Measurements from ENCODE around the gene SLC17A5.
"Not testable (repeated sequence)": the region's sequence is repeated elsewhere in the genome, so short reads cannot be mapped to it uniquely, and the experiment has no call there.

Gene SLC17A5

DNA sequence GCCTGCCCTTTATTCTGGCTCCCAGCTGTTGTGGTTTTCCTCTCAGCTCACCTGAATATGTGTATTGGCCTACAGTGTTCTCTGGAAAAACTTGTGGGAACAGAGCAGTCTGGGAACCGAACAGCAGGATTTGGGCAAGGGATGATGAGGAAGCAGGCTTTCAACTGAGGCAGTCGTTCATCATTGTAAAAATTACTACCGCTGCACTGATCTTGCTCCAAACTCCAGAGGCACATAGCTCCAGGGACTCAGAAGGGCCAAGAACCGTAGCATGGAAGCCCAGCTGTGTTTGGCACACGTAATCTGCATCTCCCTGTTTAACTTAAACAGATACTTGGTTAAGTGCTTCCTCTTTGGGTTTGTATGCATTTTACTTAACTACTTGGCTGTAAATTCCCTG, 84.7 kb downstream of the SLC17A5 start:
- intact Hi-C loops (cut with DNase I; ENCODE audit: low total_unique reads), result no loop called here
- Histone ChIP-seq H3K27me3 (no peaks in the 10 kb centered on the region), H3K4me1 (no peaks in the 10 kb centered on the region), H3K36me3 (no peaks in the 10 kb centered on the region), H3K27ac (no peak overlapping the region), H3K9me3 (no peaks in the 10 kb centered on the region), H3K4me3 (no peak overlapping the region)
- DNase-seq, result no peak
- TF ChIP-seq, protein P1, sequence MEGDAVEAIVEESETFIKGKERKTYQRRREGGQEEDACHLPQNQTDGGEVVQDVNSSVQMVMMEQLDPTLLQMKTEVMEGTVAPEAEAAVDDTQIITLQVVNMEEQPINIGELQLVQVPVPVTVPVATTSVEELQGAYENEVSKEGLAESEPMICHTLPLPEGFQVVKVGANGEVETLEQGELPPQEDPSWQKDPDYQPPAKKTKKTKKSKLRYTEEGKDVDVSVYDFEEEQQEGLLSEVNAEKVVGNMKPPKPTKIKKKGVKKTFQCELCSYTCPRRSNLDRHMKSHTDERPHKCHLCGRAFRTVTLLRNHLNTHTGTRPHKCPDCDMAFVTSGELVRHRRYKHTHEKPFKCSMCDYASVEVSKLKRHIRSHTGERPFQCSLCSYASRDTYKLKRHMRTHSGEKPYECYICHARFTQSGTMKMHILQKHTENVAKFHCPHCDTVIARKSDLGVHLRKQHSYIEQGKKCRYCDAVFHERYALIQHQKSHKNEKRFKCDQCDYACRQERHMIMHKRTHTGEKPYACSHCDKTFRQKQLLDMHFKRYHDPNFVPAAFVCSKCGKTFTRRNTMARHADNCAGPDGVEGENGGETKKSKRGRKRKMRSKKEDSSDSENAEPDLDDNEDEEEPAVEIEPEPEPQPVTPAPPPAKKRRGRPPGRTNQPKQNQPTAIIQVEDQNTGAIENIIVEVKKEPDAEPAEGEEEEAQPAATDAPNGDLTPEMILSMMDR (IDR thresholded peaks at IDR 0.05), result no peak

DNA sequence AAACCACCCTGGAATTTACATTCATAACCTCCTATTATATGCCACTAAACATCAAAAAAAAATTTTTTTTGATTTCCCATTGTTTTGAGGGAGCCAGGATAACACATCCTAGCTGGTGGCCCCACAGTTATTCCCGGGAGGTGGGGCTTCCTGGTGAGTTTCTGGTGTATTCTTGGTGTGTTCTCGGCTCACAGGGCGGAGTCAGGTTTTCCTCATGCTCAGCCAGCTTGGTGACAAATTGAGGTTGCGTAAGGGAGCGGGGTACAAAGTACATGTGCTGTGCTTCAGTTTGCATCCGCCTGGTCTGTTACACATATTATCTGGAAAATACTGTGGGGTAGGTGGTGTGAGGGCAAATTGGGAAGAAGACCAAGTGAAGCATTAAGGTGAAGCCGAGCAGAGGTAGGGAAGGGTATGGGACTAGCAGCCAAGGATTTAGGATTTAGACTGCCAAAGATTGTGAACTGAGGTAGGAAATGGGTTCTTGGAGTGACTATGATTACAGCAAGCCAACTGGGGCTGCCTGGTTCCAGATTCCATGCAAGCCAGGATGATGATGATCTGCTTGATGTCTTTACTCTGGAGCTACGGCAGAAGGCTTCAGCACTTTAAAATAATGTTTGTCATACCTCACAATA, 86.7 kb downstream of the SLC17A5 start:
- H3K9me3 ChIP-seq, result no peaks in the 10 kb centered on the region
- H3K27ac ChIP-seq, result no peak overlapping the region
- H3K4me1 ChIP-seq, result no peaks in the 10 kb centered on the region
- DNase-seq, result peak; percentile 83 to 85
- intact Hi-C loops (cut with DNase I; ENCODE audit: low total_unique reads), result no loop called here
- H3K27me3 ChIP-seq, result no peaks in the 10 kb centered on the region
- TF ChIP-seq, protein P1 (IDR thresholded peaks at IDR 0.05), result no peak
- H3K4me3 ChIP-seq, result no peak overlapping the region
- no peaks in the 10 kb centered on the region for H3K36me3 ChIP-seq

DNA sequence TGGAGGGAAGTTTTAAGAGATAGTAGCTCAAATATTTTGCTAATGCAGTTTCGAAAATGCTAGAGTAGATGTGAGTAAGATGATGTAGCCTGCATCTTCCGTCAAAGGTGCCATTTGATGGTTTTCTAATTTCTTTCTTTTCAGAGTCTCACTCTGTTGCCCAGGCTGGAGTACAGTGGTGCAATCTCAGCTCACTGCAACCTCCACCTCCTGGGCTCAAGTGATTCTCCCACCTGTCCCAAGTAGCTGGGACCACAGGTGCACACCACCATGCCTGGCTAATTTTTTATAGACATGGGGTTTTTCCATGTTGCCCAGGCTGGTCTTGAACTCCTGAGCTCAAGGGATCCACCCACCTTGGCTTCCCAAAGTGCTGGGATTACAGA, 87.3 kb downstream of the SLC17A5 start:
- H3K9me3 ChIP-seq; H3K36me3 ChIP-seq; H3K27ac ChIP-seq; DNase-seq; H3K4me1 ChIP-seq; H3K27me3 ChIP-seq; intact Hi-C loops (cut with DNase I; ENCODE audit: low total_unique reads); H3K4me3 ChIP-seq: not testable (repeated sequence)

DNA sequence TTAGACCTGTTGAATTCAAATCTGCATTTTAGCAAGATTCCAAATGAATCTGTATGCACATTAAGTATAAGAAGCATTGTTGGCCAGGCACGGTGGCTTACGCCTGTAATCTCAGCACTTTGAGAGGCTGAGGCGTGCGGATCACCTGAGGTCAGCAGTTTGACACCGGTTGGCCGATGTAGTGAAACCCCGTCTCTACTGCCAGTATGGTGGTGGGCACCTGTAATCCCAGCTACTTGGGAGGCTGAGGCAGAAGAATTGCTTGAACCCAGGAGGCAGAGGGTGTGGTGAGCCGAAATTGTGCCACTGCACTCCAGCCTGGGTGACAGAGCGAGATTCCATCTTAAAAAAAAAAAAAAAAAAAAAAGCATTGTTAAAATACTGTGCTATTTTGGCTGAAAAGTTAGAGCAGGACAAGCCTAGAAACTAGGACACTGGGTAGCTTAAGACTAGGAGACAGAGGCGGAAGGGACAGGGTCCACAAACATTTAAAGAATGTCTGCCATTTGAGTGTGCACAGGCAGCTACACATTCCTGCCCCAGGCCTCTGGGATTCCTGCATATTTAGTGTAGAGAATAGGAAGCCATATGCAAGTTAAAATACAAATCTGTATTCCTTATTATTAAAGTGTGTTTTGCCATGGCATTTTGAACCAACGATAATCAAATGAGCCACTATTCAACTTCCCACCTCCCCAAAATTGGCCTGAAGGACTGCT, 87.9 kb downstream of the SLC17A5 start:
- Histone ChIP-seq H3K27me3 (no peaks in the 10 kb centered on the region), H3K4me3 (no peak overlapping the region), H3K9me3 (no peaks in the 10 kb centered on the region), H3K4me1 (no peaks in the 10 kb centered on the region), H3K27ac (no peak overlapping the region), H3K36me3 (no peaks in the 10 kb centered on the region)
- intact Hi-C loops (cut with DNase I; ENCODE audit: low total_unique reads), result no loop called here
- no peak for DNase-seq
- TF ChIP-seq, protein P1 (IDR thresholded peaks at IDR 0.05), result no peak

DNA sequence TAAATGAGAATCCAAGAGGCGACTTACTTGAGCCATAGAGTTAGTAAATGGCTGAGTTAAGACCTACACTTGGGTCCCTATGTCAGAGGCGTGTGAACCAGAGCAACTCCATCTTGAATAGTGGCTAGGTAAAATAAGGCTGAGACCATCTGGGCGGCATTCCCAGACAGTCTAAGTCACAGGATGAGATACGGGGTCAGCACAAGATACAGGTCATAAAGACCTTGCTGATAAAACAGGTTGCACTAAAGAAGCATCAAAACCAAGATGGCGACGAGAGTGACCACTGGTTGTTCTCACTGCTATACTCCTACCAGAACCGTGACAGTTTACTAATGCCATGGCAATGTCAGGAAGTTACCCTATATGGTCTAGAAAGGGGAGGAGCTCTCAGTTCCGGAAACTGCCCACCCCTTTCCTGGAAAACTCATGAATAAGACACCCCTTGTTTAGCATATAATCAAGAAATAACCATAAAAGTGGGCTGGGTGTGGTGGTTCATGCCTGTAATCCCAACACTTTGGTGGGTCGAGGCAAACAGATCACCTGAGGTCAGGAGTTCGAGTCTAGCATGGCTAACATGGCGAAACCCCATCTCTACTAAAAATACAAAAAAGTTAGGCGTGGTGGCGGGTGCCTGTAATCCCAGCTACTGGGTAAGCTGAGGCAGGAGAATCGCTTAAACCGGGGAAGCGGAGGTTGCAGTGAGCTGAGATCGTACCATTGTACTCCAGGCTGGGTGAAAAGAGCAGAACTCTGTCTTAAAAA, 89.0 kb downstream of the SLC17A5 start:
- intact Hi-C loops (cut with DNase I; ENCODE audit: low total_unique reads), result no loop called here
- Histone ChIP-seq H3K9me3 (no peaks in the 10 kb centered on the region), H3K4me1 (no peaks in the 10 kb centered on the region), H3K4me3 (no peak overlapping the region), H3K36me3 (no peaks in the 10 kb centered on the region), H3K27me3 (no peaks in the 10 kb centered on the region), H3K27ac (no peak overlapping the region)
- DNase-seq, result no peak
- TF ChIP-seq, protein P1 (IDR thresholded peaks at IDR 0.05), result no peak

DNA sequence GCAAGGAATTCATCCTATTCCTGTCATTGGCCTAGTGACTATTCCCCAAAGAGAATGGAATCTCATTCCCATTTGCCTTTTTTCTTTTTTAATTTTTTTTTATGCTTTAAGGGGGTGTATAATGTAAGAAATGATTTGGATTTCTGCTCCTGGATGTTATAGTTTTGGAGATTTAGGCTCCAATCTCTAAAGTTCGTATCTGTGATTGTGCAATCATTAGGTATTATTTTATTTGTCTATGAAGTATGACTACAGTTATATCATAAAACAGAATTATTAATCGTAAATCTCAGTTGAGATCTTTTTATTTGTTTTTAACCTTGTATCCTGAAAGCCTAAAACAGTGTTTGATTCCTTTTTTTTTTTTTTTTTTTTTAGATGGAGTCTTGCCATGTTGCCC, 91.2 kb downstream of the SLC17A5 start:
- intact Hi-C loops (cut with DNase I; ENCODE audit: low total_unique reads), result no loop called here
- no peaks in the 10 kb centered on the region for H3K36me3 ChIP-seq

More for the DNA sequence above, 91.2 kb downstream of the SLC17A5 start:
- DNase-seq, result no peak
- TF ChIP-seq, protein P1 (IDR thresholded peaks at IDR 0.05), result no peak
- no peak overlapping the region for H3K4me3 ChIP-seq
- H3K9me3 ChIP-seq, result no peaks in the 10 kb centered on the region
- no peak overlapping the region for H3K27ac ChIP-seq
- H3K27me3 ChIP-seq, result no peaks in the 10 kb centered on the region
- no peaks in the 10 kb centered on the region for H3K4me1 ChIP-seq

Measured in tibial artery (tissue), 4 donors.